HG02588 (cell line): ENCODE results near the gene CAND2.

Experiments
- ATAC-seq: cut with Tn5 transposase; IDR thresholded peaks from one replicate; pipeline ENCODE4 v1.9.1; 2021; ENCODE audit warnings: mild to moderate bottlenecking, moderate library complexity; ENCODE audit not compliant: unreplicated experiment

The CAND2 gene

DNA sequence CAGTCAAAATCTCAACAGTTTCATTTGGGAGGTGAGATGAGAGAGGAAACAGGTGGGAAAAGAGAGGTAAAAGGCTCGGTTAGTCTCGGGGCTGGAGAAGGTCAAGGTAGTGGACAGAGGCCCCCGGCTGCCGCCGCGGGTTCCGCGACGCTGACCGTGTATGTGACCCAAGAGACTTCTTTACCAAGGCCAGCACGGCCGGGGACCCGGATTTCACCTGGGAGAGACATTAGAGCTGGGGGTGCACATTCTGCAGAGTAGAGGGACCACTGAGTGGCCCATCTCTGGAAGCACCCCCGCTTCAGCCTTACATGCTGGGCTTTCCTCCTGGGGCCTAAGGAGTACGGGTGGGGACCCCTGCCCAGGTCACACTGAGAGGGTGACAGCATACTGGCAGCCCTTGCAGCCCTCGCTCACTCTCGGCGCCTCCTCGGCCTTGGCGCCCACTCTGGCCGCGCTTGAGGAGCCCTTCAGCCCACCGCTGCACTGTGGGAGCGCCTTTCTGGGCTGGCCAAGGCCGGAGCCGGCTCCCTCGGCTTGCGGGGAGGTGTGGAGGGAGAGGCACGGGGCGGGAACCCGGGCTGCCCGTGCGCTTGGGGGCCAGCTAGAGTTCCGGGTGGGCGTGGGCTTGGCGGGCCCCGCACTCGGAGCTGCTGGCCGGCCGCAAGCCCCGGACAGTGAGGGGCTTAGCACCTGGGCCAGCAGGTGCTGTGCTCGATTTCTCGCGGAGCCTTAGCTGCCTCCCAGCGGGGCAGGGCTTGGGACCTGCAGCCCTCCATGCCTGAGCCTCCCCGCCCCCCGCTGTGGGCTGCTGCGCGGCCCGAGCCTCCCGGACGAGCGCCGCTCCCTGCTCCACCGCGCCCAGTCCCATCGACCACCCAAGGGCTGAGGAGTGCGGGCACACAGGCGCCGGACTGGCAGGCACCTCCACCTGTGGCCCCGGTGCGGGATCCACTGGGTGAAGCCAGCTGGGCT lies 86.1 kb downstream of the CAND2 start:
- no peak for ATAC-seq

DNA sequence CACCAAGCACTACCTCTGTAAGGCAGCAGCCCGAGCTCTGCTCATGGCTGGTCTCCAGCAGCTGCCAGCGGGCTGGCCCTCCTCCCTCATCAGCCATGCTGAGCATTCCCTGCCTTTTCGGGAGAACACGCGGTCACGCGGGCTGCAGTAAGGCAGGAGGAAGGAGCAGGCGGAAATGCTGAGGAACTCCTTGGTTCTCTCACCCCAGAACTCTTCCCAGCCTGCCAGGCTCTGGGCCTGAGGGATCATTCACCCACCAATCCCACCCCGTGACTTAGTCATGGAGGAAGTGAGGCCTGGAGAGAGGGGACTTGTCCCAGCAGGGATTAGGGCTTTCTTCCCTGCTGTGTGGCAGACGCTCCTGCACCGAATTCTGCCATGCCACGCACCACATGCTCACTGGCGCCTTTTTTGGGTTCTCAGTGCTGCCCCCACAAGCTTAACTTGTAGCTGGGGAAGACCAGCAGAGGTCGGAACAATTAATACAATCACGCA lies 87.8 kb downstream of the CAND2 start:
- no peak for ATAC-seq
